ENCODE data around the gene ZNF107. TPM values are rescaled to one million over a fixed set of nuclear protein-coding genes. Genes with fewer than 3 reads are reported as not detected.

The ZNF107 gene
- total and polyA plus RNA-seq, 2 of the 8 experiments (the other 6 are each of a cell fraction or from before 2014, with no cell fraction given): 3.4 to 31.0 TPM

DNA sequence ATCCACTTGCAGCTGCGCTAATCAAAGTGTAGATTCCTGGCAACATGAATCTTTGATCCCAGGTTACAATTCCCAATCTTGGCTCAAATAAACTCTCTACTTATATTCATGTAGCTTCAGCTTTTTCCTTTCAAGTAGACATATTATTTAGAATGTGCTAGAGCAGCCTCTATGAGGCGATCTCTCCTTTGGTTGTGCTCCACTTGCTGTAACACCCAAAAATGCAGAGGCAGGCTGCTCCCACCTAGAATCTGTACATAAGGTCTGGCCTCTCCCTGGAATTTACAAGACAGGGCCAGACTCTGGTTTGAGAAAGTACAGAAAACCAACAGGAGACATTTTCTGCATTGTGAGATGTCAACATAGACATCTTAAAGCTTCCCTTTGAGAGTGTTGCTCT lies 23.1 kb downstream of the ZNF107 start:
- no peak overlapping the region for H2AK5ac ChIP-seq (ENCODE audit: low read depth, low read length)
- no peak overlapping the region for H2BK120ac ChIP-seq (replicated peaks; ENCODE audit: low read depth, low read length)
- no peak overlapping the region for H3K14ac ChIP-seq (ENCODE audit: insufficient read length)
- no peak overlapping the region for H2BK12ac ChIP-seq (ENCODE audit: low read depth, low read length)
- TF ChIP-seq SP4 (IDR thresholded peaks at IDR 0.05; ENCODE audit: low read length) (no peak), NRF1 (IDR thresholded peaks at IDR 0.05; ENCODE audit: low read depth, low read length) (no peak), POU5F1 (IDR thresholded peaks at IDR 0.05; ENCODE audit: low read depth, low read length) (no peak), BACH1 (IDR thresholded peaks at IDR 0.05; ENCODE audit: low read length) (no peak), JUND (IDR thresholded peaks at IDR 0.05; ENCODE audit: low read length) (no peak), CTBP2 (IDR thresholded peaks at IDR 0.05; ENCODE audit: borderline replicate concordance, insufficient read depth, insufficient read length, low read length) (no peak), GABPA (IDR thresholded peaks at IDR 0.05; ENCODE audit: borderline replicate concordance, insufficient read depth, low read length) (no peak)
- FAIRE-seq: no peak
- no peak overlapping the region for H4K91ac ChIP-seq (replicated peaks; ENCODE audit: insufficient read length, low read length)
- 0 out of 2 replicates have a peak, but pooled peaks cover 1% of the 10 kb centered on the region for H3K23me2 ChIP-seq (ENCODE audit: low read depth, low read length)
- no peak overlapping the region for H3K56ac ChIP-seq (replicated peaks; ENCODE audit: insufficient read length, low read depth, low read length)
- no peaks in the 10 kb centered on the region for H3K9me3 ChIP-seq (ENCODE audit: insufficient read depth in 2 of 2, low read depth in 1 of 2, low read length in 1 of 2)
- H3K4me1 ChIP-seq (replicated peaks in 1 of 4; ENCODE audit: control insufficient read depth in 3 of 4, insufficient read depth in 4 of 4, low read length in 3 of 4): peaks cover 0 to 2% (median 0%) of the 10 kb centered on the region in 4 experiments; a peak in 1 of 7 replicates
- whole genome bisulfite sequencing, 2 experiments (ENCODE audit: extremely low coverage in 1 of 2, insufficient coverage in 1 of 2, insufficient read length in 1 of 2, insufficient replicate concordance in 2 of 2, low coverage in 1 of 2, low lambda C conversion rate in 2 of 2, missing lambda C conversion rate in 1 of 2): 100% methylated on average over 2 of the region's 2 CpGs; no CpG with 5 or more reads in 1 of the 2 experiments
- no peak overlapping the region for H4K8ac ChIP-seq (ENCODE audit: extremely low read depth, insufficient read depth, low read length)
- H3K23ac ChIP-seq (ENCODE audit: insufficient read length): no peak overlapping the region
- CTCF ChIA-PET (ENCODE audit: partially characterized antibody): no interaction called here
- POLR2A ChIA-PET (ENCODE audit: partially characterized antibody): interaction anchor here (3.2 kb wide), 1 partner anchor 23 kb away, joined by 10 read pairs; the partner anchor contains the start of gene ZNF107
- peaks cover 0 to 3% of the 10 kb centered on the region in 2 experiments for H4K20me1 ChIP-seq (replicated peaks in 1 of 2; ENCODE audit: control insufficient read depth in 1 of 2, insufficient read depth in 2 of 2, low read length in 2 of 2)
- H3K4me3 ChIP-seq (ENCODE audit: extremely low read depth in 1 of 4, insufficient read depth in 2 of 4, low read depth in 3 of 4, low read length in 4 of 4): no peak overlapping the region
- H3K36me3 ChIP-seq (ENCODE audit: control insufficient read depth in 2 of 4, insufficient read depth in 4 of 4, low read length in 3 of 4): peaks cover 0 to 28% (median 15%) of the 10 kb centered on the region in 4 experiments; a peak in 7 of 8 replicates
- H3K27ac ChIP-seq (ENCODE audit: low read depth, low read length): no peak overlapping the region
- H3K4me2 ChIP-seq (ENCODE audit: insufficient read depth in 1 of 2, low read depth in 2 of 2, low read length in 2 of 2): no peak overlapping the region
- H2AFZ ChIP-seq (ENCODE audit: low read length): no peak overlapping the region
- no peaks in the 10 kb centered on the region for H3K27me3 ChIP-seq (replicated peaks in 1 of 4; ENCODE audit: control insufficient read depth in 3 of 4, extremely low read depth in 1 of 4, insufficient read depth in 3 of 4, low read length in 3 of 4)
- H3K79me1 ChIP-seq (ENCODE audit: low read depth, low read length): peaks cover 3% of the 10 kb centered on the region; the same call in 1 of the 2 replicates
- peaks cover 0 to 9% of the 10 kb centered on the region in 2 experiments; a peak in 2 of 4 replicates for H3K79me2 ChIP-seq (ENCODE audit: control insufficient read depth in 1 of 2, insufficient read depth in 2 of 2, low read length in 2 of 2)
- no peak overlapping the region for H3K18ac ChIP-seq (ENCODE audit: extremely low read depth, low read length)
- no peak overlapping the region for H3K9ac ChIP-seq (replicated peaks in 1 of 4; ENCODE audit: extremely low read depth in 1 of 4, low read depth in 3 of 4, low read length in 3 of 4)
- H2BK5ac ChIP-seq (ENCODE audit: low read depth, low read length): no peak overlapping the region
- H2BK20ac ChIP-seq (ENCODE audit: low read length): no peak overlapping the region
- H4K5ac ChIP-seq (ENCODE audit: insufficient read length, low read depth, low read length): no peak overlapping the region
- no peak for DNase-seq (ENCODE audit: low read depth in 1 of 2, low spot score in 2 of 2)
- no peak overlapping the region for H2BK15ac ChIP-seq (ENCODE audit: low read length)
- no peak overlapping the region for H3K4ac ChIP-seq (replicated peaks; ENCODE audit: insufficient read length, low read depth, low read length)
